Heart right ventricle (tissue), 16 donors: Measurements from ENCODE around the gene NR2F6. TPM values are rescaled to one million over a fixed set of nuclear protein-coding genes. Genes with fewer than 3 reads are reported as not detected.

Source experiments
- ATAC-seq, 8 donors: fragments of 200-7000 bp; cut with Tn5 transposase; one replicate each; pipeline ENCODE4 v1.9.1; 2020; ENCODE audit warnings: mild to moderate bottlenecking in 8 of 8, moderate library complexity in 8 of 8, moderate number of reproducible peaks in 1 of 8
- DNase-seq, 2 donors: peaks; one replicate each; pipeline ENCODE4 v3.0.0-alpha.2; 2020
- H3K27ac ChIP-seq, 10 donors: fragments of 200-600 bp; sonication (generic) in 2 of 10; one replicate each; pipeline versions ENCODE4 v1.5.0 to v1.8.0; 2020 to 2022; ENCODE audit warnings: mild to moderate bottlenecking in 3 of 10
- H3K27me3 ChIP-seq, 7 donors: fragments of 200-600 bp; one replicate each; pipeline ENCODE4 v1.8.0; 2021 to 2022; ENCODE audit warnings: mild to moderate bottlenecking in 2 of 7
- H3K36me3 ChIP-seq, 9 donors: fragments of 200-600 bp; sonication (generic) in 1 of 9; one replicate each; pipeline versions ENCODE4 v1.5.0 to v1.8.0; 2020 to 2022; ENCODE audit warnings: mild to moderate bottlenecking in 2 of 9
- H3K4me1 ChIP-seq, 9 donors: fragments of 200-600 bp; sonication (generic) in 1 of 9; one replicate each; pipeline versions ENCODE4 v1.5.0 to v1.8.0; 2020 to 2022; ENCODE audit warnings: mild to moderate bottlenecking in 4 of 9
- H3K4me3 ChIP-seq, 10 donors: fragments of 200-600 bp; sonication (generic) in 2 of 10; one replicate each; pipeline versions ENCODE4 v1.5.0 to v1.8.0; 2020 to 2022; ENCODE audit warnings: mild to moderate bottlenecking in 7 of 10, moderate library complexity in 2 of 10
- H3K9me3 ChIP-seq, 11 donors: fragments of 200-600 bp in 10 of 11; sonication (generic) in 2 of 11; one replicate each; pipeline versions ENCODE4 v1.5.0 to v1.8.0; 2013 to 2022; ENCODE audit warnings: mild to moderate bottlenecking in 2 of 11, control low read depth in 1 of 11, moderate library complexity in 1 of 11
- CTCF ChIP-seq, 9 donors: fragments of 200-600 bp; sonication (generic) in 2 of 9; IDR thresholded peaks; one replicate each; pipeline versions ENCODE4 v1.5.0 to v1.8.0; 2021 to 2022; ENCODE audit warnings: antibody characterized with exemption in 9 of 9, mild to moderate bottlenecking in 5 of 9, moderate library complexity in 1 of 9
- WGBS, 2 donors: extraction: QIAGEN DNeasy Blood & Tissue Kit; methylation state at CpG; one replicate each; pipeline ENCODE4 v1.1.7; 2013; ENCODE audit warnings: inconsistent platforms in 1 of 2; 5-methylcytosine and 5-hydroxymethylcytosine counted together
- intact Hi-C, 10 donors: fragments of 100-400 bp; cut with DNase I; formaldehyde crosslinking; loops; one replicate each; pipeline versions ENCODE4 v1.11.1 to v1.14.2; 2022
- polyA plus RNA-seq, 2 donors: library from polyadenylated mRNA; stranded (reverse); fragments of 200-250 nt; gene quantifications; one replicate each; pipeline ENCODE4 v1.2.3, GENCODE V29; 2013
- total RNA-seq, 10 donors: library from RNA; stranded (reverse); fragmentation: NEBNext Ultra II Directional in 3 of 10; extraction: Animal tissue kit (Norgen Biotek cat#: 25700) in 3 of 10; gene quantifications; one replicate each; pipeline versions ENCODE4 v1.2.1 to v1.2.4, GENCODE V29; 2021 to 2023
- donor health status: Arrhythmogenic right ventricular cardiomyopathy.
- donor health status: ischemic (EF 13 %, LVEDD 7.1; RV severe dilation, severe dysfunction).
- donor health status: healthy with polysubstance abuse.
- donor health status: DM: no; HTN: yes; CAD: no.
- donor health status: DM: no; HTN: no; CAD: no.
- donor health status: ischemic (EF 25% LVEDD 6.9; RV normal size, moderate dysfunction).
- donor health status: ischemic (EF 25% LVEDD 5.7; RV mildly dilated, moderate dysfunction).
- donor health status: healthy.
- donor health status: DM: yes; HTN: yes; CAD: no.
- donor health status: Ischemic cardiomyopathy.
- donor health status: ischemic (EF 35%, LVEDD 5.7; RV mildly dilated, moderate dysfunction).
- donor health status: nonischemic (EF 11% LVEDD 7.7; RV severe dilation, severe dysfunction).
- donor health status: DM: yes; HTN: yes; CAD: no.
- donor health status: PGD.
- donor health status: ischemic (EF 29% LVEDD 5.4; RV normal size, mild dysfunction).
- donor health status: nonischemic (EF 23%, LVEDD 6.1; RV moderate dilation, normal function).

The NR2F6 gene
- total and polyA plus RNA-seq, 12 donors, result 32.0 to 79.7 (median 42.2) TPM

GRCh38 chr19:17292301-17293074, 46.8 kb upstream of the NR2F6 start:
- TF ChIP-seq CTCF (IDR thresholded peaks at IDR 0.05), result peak; percentile 32 to 76 (median 67)
- ATAC-seq (peak; percentile 83 to 94 (median 90)), DNase-seq (peak; percentile 72 to 73)
- Histone ChIP-seq H3K27ac (peak overlapping the region in 8 of 10 donors; percentile 10 to 58 (median 43)), H3K9me3 (no peaks in the 10 kb centered on the region), H3K36me3 (peaks cover 0 to 15% (median 0%) of the 10 kb centered on the region in 9 donors), H3K27me3 (peaks cover 0 to 4% (median 0%) of the 10 kb centered on the region in 7 donors), H3K4me3 (peak overlapping the region; percentile 16 to 70 (median 60)), H3K4me1 (peaks cover 0 to 18% (median 0%) of the 10 kb centered on the region in 9 donors)
- intact Hi-C loops, result loop anchor here in 8 of 10 donors (2.0 to 10.0 kb wide), 4 partner anchors 92 to 100 kb away; partner anchors contain the start of gene CCDC194 (in 2 of the 8)
- 9 to 15% methylated on average over 46 of the region's 46 CpGs for WGBS, 2 donors

DNA sequence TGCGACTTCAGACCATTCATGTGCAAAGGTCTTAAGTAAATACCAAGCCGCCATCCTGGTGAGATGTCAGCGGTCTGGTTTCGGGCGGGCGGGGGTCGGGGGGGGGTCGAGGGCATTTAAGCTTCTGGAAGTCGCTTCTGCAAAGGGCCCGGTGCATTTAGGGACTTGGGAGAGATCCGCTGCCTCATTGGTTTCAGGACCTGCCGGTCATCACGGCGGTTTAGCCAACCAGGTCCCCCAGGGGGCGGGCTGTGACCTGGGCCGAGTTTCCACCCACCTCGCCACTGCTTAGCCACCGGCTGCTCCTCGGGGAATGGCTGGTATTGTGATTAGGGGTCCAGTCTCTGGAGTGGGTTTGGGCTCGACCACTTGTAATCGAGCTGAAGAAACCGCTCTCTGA, 43.8 kb upstream of the NR2F6 start:
- peak in 1 of 9 donors; percentile 22 for TF ChIP-seq CTCF (IDR thresholded peaks at IDR 0.05)
- 9 to 11% methylated on average over 22 of the region's 22 CpGs for WGBS, 2 donors
- Histone ChIP-seq H3K4me1 (peaks cover 0 to 18% (median 0%) of the 10 kb centered on the region in 9 donors), H3K27me3 (peaks cover 0 to 4% (median 0%) of the 10 kb centered on the region in 7 donors), H3K9me3 (no peaks in the 10 kb centered on the region), H3K36me3 (peaks cover 0 to 6% (median 0%) of the 10 kb centered on the region in 9 donors), H3K4me3 (peak overlapping the region in 2 of 10 donors; percentile 13 to 18), H3K27ac (no peak overlapping the region)
- ATAC-seq (peak in 4 of 8 donors; percentile 50 to 68 (median 54)), DNase-seq (peak; percentile 73 to 77)
- intact Hi-C loops, result loop anchor here in 5 of 10 donors (10.0 kb wide), 3 partner anchors 75 to 515 kb away; partner anchors contain the start of gene USE1 (in 1 of the 5)

DNA sequence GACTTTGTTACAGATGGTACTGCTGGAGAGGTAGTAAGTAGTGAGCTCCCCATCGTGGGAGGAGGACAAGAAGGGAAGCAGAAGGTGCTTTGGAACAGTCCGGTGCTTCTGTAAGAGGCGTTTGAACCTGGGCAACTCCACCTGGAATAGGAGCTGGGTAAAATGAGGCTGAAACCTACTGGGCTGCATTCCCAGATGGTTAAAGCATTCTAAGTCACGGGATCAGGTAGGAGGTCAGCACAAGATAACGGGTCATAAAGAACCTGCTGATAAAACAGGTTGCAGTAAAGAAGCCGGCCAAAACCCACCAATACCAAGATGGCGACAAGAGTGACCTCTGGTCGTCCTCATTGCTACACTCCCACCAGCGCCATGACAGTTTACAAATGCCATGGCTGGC, 41.0 kb upstream of the NR2F6 start:
- WGBS, 2 donors, result 85 to 89% methylated on average over 9 of the region's 9 CpGs
- no peak for TF ChIP-seq CTCF (IDR thresholded peaks at IDR 0.05)
- H3K27ac ChIP-seq, result no peak overlapping the region
- H3K36me3 ChIP-seq, result no peaks in the 10 kb centered on the region
- peaks cover 5 to 12% (median 8%) of the 10 kb centered on the region in 7 donors for H3K27me3 ChIP-seq
- peaks cover 8 to 18% (median 11%) of the 10 kb centered on the region in 9 donors for H3K4me1 ChIP-seq
- DNase-seq, result no peak
- no peak overlapping the region for H3K4me3 ChIP-seq
- no peaks in the 10 kb centered on the region for H3K9me3 ChIP-seq
- intact Hi-C loops, result loop anchor here in 5 of 10 donors (10.0 kb wide), 3 partner anchors 72 to 512 kb away; partner anchors contain the start of gene USE1 (in 1 of the 5)
- no peak for ATAC-seq

DNA sequence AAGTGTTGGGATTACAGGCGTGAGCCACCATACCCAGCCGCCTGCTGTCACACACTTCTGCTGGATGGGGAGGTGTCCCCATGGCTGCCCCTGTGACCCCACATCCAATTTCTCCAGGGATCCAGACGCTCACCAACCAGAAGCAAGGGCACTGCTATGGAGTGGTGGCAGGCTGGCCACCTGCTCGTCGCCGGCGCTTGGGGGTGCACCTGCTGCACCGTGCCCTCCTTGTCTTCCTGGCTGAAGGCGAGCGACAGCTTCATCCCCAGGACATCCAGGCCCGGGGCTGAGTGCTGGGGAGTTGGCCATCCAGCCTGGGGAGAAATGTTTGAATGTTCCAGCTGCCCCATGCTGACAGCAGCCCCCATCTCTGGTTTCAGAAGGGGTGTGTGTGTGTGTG, 40.5 kb upstream of the NR2F6 start:
- ATAC-seq (no peak), DNase-seq (no peak)
- Histone ChIP-seq H3K4me1 (peaks cover 13 to 22% (median 16%) of the 10 kb centered on the region in 9 donors), H3K36me3 (no peaks in the 10 kb centered on the region), H3K9me3 (no peaks in the 10 kb centered on the region), H3K4me3 (no peak overlapping the region), H3K27ac (no peak overlapping the region), H3K27me3 (peaks cover 10 to 17% (median 13%) of the 10 kb centered on the region in 7 donors)
- WGBS, 2 donors, result 92 to 95% methylated on average over 11 of the region's 11 CpGs
- TF ChIP-seq CTCF (IDR thresholded peaks at IDR 0.05), result no peak
- intact Hi-C loops, result loop anchor here in 5 of 10 donors (10.0 kb wide), 3 partner anchors 71 to 511 kb away; partner anchors contain the start of gene USE1 (in 1 of the 5)
